Lower lobe of right lung (tissue), 2 donors: Measurements from ENCODE around the gene FOLR1. TPM values are rescaled to one million over a fixed set of nuclear protein-coding genes. Genes with fewer than 3 reads are reported as not detected.
A peak's percentile ranks its signal among the peaks of the same experiment; 100 is the strongest.

Experiments
- ATAC-seq, 2 donors: fragments of 200-7000 bp; cut with Tn5 transposase; one replicate each; pipeline ENCODE4 v1.9.1; 2020 to 2022; ENCODE audit warnings: mild to moderate bottlenecking in 2 of 2, moderate library complexity in 2 of 2
- DNase-seq: peaks from one replicate; pipeline ENCODE4 v3.0.0-alpha.2; 2020
- H3K27ac ChIP-seq: fragments of 200-600 bp; one replicate; pipeline ENCODE4 v1.8.0; 2022
- H3K27me3 ChIP-seq: fragments of 200-600 bp; one replicate; pipeline ENCODE4 v1.8.0; 2022; ENCODE audit warnings: low read depth
- H3K36me3 ChIP-seq: fragments of 200-600 bp; one replicate; pipeline ENCODE4 v1.8.0; 2022; ENCODE audit warnings: mild to moderate bottlenecking
- H3K4me1 ChIP-seq: fragments of 200-600 bp; one replicate; pipeline ENCODE4 v1.8.0; 2022
- H3K4me3 ChIP-seq: fragments of 200-600 bp; one replicate; pipeline ENCODE4 v1.8.0; 2022; ENCODE audit warnings: mild to moderate bottlenecking
- H3K9me3 ChIP-seq: fragments of 200-600 bp; one replicate; pipeline ENCODE4 v1.8.0; 2022
- CTCF ChIP-seq: fragments of 200-600 bp; IDR thresholded peaks from one replicate; pipeline ENCODE4 v1.8.0; 2022; ENCODE audit warnings: antibody characterized with exemption, mild to moderate bottlenecking
- intact Hi-C: fragments of 100-400 bp; cut with DNase I; formaldehyde crosslinking; loops from one replicate; pipeline ENCODE4 v1.11.0; 2022
- total RNA-seq: library from RNA; stranded (reverse); fragmentation: NEBNext Ultra II Directional; extraction: Animal tissue kit (Norgen Biotek cat#: 25700); gene quantifications from one replicate; pipeline ENCODE4 v1.2.1, GENCODE V29; 2021
- donor health status: DM: no; HTN: yes; CAD: no; lungs with severe emphysema.

Gene FOLR1
- total RNA-seq, 1 donor from 2014 or later, result 134 TPM

GRCh38 chr11:72236083-72236697 is 44.2 kb downstream of the FOLR1 start:
- Histone ChIP-seq H3K27ac (no peak overlapping the region), H3K27me3 (peaks cover 13% of the 10 kb centered on the region), H3K36me3 (peaks cover 70% of the 10 kb centered on the region), H3K4me3 (no peak overlapping the region), H3K4me1 (peaks cover 35% of the 10 kb centered on the region), H3K9me3 (no peaks in the 10 kb centered on the region)
- TF ChIP-seq CTCF, result no peak
- intact Hi-C loops, result no loop called here
- DNase-seq, result no peak
- no peak for ATAC-seq

GRCh38 chr11:72236774-72237111 is 44.8 kb downstream of the FOLR1 start:
- intact Hi-C loops, result no loop called here
- ATAC-seq, result no peak

GRCh38 chr11:72237112-72237931 is 45.4 kb downstream of the FOLR1 start:
- no peak for DNase-seq

More at GRCh38 chr11:72236774-72237111, 44.8 kb downstream of the FOLR1 start:
- Histone ChIP-seq H3K9me3 (no peaks in the 10 kb centered on the region), H3K36me3 (peaks cover 65% of the 10 kb centered on the region), H3K4me1 (peaks cover 35% of the 10 kb centered on the region), H3K27ac (no peak overlapping the region), H3K4me3 (no peak overlapping the region), H3K27me3 (peaks cover 18% of the 10 kb centered on the region)
- DNase-seq, result no peak
- TF ChIP-seq CTCF, result no peak

GRCh38 chr11:72238040-72238450 is 46.1 kb downstream of the FOLR1 start:
- Histone ChIP-seq H3K9me3 (no peaks in the 10 kb centered on the region), H3K27me3 (peaks cover 31% of the 10 kb centered on the region), H3K27ac (no peak overlapping the region), H3K4me3 (no peak overlapping the region), H3K36me3 (peaks cover 52% of the 10 kb centered on the region), H3K4me1 (peaks cover 35% of the 10 kb centered on the region)
- peak; percentile 72 for TF ChIP-seq CTCF
- ATAC-seq (peak; percentile 79), DNase-seq (peak; percentile 74)
- intact Hi-C loops, result no loop called here

More at GRCh38 chr11:72237112-72237931, 45.4 kb downstream of the FOLR1 start:
- Histone ChIP-seq H3K36me3 (peaks cover 59% of the 10 kb centered on the region), H3K9me3 (no peaks in the 10 kb centered on the region), H3K4me1 (peaks cover 35% of the 10 kb centered on the region), H3K27me3 (peaks cover 24% of the 10 kb centered on the region), H3K4me3 (no peak overlapping the region), H3K27ac (no peak overlapping the region)
- ATAC-seq, result peak in 1 of 2 donors; percentile 2
- intact Hi-C loops, result no loop called here
- no peak for TF ChIP-seq CTCF

- DNase-seq, result no peak
- H3K4me1 ChIP-seq, result peaks cover 36% of the 10 kb centered on the region
- H3K36me3 ChIP-seq, result peaks cover 45% of the 10 kb centered on the region
- H3K4me3 ChIP-seq, result no peak overlapping the region
- intact Hi-C loops, result no loop called here
- H3K27me3 ChIP-seq, result peaks cover 38% of the 10 kb centered on the region
- no peak for TF ChIP-seq CTCF
- H3K9me3 ChIP-seq, result no peaks in the 10 kb centered on the region
- H3K27ac ChIP-seq, result peak overlapping the region; percentile 6
- ATAC-seq, result no peak
Measured at GRCh38 chr11:72238492-72239312, 46.8 kb downstream of the FOLR1 start.
